Stimulated activated naive CD8-positive, alpha-beta T cell treated with anti-CD3 and anti-CD28 coated beads, Interleukin-15, amount 100 ng/mL, for 72 hours (primary cell): Measurements from ENCODE around the gene PRM2.

Source experiments
- ATAC-seq: fragments of 150-1000 bp; cut with Tn5 transposase; 2 replicates; pipeline ENCODE4 v1.10.0; 2021; ENCODE audit warnings: mild to moderate bottlenecking, moderate library complexity
- DNase-seq, 2 donors: peaks; one replicate each; pipeline ENCODE4 v3.0.0; 2021 to 2022
- H3K27ac Mint-ChIP-seq, 2 donors: one replicate each; pipeline ENCODE4 v1.8.0; 2022; ENCODE audit warnings: mild to moderate bottlenecking in 2 of 2, mixed read lengths in 2 of 2, moderate library complexity in 2 of 2
- H3K27me3 Mint-ChIP-seq: one replicate; pipeline ENCODE4 v1.8.0; 2022; ENCODE audit warnings: mixed read lengths
- H3K4me1 Mint-ChIP-seq: one replicate; pipeline ENCODE4 v1.8.0; 2022; ENCODE audit warnings: mild to moderate bottlenecking, mixed read lengths
- H3K4me3 Mint-ChIP-seq, 2 donors: one replicate each; pipeline ENCODE4 v1.8.0; 2022; ENCODE audit warnings: mild to moderate bottlenecking in 2 of 2, mixed read lengths in 2 of 2, moderate library complexity in 1 of 2
- H3K9me3 Mint-ChIP-seq, 2 donors: one replicate each; pipeline ENCODE4 v1.8.0; 2022; ENCODE audit warnings: mixed read lengths in 2 of 2

PRM2 gene

DNA sequence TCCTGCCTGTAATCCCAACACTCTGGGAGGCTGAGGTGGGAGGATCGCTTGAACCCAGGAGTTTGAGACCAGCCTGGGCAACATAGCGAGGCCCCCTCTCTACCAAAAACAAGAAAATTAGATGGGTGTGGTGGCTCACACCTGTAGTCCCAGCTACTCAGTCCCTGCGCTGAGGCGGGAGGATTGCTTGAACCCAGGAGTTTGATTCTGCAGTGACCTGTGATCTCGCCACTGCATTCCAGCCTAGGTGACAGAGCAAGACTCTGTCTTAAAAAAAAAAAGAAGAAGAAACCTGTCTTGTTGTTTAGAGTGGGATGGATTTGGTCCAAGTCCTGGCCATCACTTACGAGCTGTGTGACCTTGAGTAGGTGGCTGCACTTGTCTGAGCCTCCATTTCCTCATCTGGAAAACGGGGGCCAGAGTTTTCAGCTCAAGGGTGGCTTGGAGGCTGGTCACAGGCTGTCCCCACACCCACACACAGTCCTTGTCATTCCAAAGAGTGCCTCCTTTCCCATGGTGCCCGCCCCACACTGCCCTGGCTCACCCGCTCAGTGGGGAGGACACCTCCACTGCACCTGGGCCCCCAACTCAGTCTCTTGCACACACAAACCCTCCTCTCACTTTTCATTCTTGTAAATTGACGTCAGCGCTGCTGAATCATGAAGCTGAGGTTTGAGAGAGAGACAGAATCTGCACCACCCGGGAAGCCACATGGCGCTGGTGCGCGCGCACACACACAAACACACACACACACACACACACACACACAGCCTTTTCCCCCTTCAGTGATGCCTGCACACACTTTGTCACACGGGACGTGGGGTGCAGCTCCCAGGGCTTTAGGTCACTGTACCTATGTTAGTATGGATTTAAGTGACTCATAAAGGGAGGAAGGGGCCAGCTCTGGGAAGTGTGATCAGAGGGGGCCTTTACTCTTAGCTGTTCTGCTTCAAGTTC is 24.5 kb downstream of the PRM2 start:
- no peaks in the 10 kb centered on the region for H3K9me3 Mint-ChIP-seq
- H3K4me1 Mint-ChIP-seq, result peaks cover 62% of the 10 kb centered on the region
- no peaks in the 10 kb centered on the region for H3K27me3 Mint-ChIP-seq
- H3K4me3 Mint-ChIP-seq, result peak overlapping the region; percentile 92 to 99
- DNase-seq, result peak; percentile 71 to 88
- peak overlapping the region; percentile 92 to 99 for H3K27ac Mint-ChIP-seq
- ATAC-seq, result peak; percentile 41

DNA sequence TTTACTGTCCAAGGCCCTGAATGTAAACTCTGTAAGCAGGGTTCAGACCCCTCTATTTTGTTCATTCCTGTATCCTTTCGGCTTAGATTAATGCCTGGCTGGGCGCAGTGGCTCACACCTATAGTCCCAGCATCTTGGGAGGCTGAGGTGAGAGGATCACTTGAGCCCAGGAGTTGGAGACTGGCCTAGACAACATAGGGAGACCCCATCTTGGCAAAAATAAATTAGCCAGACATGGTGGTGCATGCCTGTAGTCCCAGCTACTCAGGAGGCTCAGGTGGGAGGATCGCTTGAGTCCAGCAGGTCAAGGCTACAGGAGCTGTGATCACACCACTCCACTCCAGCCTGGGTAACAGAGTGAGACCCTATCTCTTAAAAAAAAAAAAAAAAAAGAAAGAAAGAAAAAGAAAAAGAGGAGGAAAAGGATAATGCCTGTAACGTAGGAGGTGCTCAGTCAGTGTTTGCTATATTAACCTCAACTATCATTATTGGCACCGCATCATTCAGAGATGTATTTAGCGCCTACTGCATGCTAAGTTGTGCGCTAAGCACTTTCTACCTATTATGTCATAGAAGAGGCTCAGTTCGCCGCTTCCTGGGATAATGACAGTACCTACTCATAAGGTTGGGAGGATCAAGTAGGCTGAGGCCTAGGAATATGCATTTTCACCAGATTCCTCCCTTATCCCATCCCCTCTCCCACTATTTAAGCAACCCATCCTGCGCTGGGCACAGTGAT is 25.3 kb downstream of the PRM2 start:
- Mint-ChIP-seq H3K4me3 (peak overlapping the region; percentile 92 to 99), H3K27me3 (no peaks in the 10 kb centered on the region), H3K9me3 (no peaks in the 10 kb centered on the region), H3K4me1 (peaks cover 68% of the 10 kb centered on the region), H3K27ac (peak overlapping the region in 1 of 2 donors; percentile 99)
- no peak for DNase-seq
- no peak for ATAC-seq

DNA sequence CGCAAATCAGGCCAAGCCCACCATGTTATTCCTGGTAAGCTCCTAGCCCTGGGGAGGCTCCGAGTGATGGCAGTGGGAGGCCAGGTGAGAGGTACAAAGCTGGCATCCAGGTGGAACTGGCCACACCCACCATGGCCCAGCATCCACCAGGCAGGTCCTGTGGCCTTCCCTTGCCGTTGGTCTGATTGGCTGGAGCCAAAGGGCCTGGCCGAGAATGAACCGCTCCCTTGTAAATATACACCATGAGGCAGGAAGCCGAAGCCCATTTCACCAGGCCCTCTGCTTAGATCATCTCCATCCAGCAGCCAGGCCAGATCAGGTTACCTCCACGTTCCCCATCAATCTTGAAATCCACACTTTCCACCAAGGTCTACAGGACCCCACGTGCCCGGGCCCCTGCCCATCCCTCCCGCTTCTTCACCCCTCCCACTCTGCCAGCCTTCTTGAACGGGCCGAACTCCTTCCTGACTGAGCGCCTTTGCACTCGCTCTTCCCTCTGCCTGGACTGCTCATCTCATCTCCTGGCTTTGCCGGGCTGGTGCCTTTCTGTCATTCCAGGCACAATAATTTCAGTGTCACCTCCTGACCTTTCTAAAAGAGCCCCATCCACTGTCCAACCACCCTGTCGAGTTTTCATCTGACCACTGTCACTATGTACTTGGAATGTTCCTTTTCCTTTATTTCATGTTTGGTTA is 26.0 kb downstream of the PRM2 start:
- no peak for ATAC-seq
- peaks cover 76% of the 10 kb centered on the region for H3K4me1 Mint-ChIP-seq

DNA sequence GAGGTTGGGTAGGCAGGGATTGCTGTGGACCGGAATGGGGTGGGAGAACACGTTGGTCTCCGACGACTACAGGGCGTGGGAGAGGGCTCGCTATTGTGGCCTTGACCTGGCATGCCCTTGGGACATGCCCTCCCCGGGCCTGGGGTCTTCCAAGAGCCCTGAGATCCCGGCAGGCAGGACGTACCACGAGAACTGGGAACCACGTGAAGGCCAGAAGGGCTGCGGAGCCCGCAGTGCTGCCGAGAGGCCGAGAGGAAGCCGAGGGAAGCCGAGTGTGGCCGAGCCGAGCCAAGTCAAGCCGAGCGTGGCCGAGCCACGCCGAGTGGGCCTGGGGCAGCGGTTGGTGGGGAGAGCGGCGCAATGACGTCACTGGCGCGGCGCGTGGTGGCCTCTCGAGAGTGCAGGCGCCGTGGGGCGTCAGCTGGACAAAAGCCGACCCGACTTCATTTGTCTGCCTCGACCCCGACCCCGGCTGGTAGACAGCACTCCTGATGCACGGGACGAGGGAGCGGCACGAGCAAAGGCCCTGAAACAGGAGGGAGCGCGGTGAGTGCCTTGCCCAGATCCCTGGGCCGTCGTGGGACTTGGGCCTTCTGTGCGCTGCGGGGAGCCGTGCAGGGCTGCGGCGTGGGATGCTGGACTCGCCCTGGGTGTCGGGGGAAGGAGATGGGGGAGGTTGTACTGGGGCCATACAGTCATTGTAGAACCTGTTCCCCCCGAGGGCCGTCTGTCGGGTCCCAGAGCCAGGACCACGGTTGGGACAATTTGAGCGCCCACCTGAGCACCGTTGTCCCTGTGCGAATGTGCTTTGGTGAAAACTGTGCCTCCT is 26.8 kb downstream of the PRM2 start:
- ATAC-seq (no peak), DNase-seq (peak in 1 of 2 donors; percentile 36)
- Mint-ChIP-seq H3K4me3 (no peak overlapping the region), H3K4me1 (peaks cover 79% of the 10 kb centered on the region), H3K9me3 (no peaks in the 10 kb centered on the region), H3K27ac (peak overlapping the region in 1 of 2 donors; percentile 55), H3K27me3 (no peaks in the 10 kb centered on the region)

More for the DNA sequence above, 26.0 kb downstream of the PRM2 start:
- no peaks in the 10 kb centered on the region for H3K27me3 Mint-ChIP-seq
- no peaks in the 10 kb centered on the region for H3K9me3 Mint-ChIP-seq
- peak in 1 of 2 donors; percentile 30 for DNase-seq
- H3K27ac Mint-ChIP-seq, result peak overlapping the region in 1 of 2 donors; percentile 20
- H3K4me3 Mint-ChIP-seq, result no peak overlapping the region

DNA sequence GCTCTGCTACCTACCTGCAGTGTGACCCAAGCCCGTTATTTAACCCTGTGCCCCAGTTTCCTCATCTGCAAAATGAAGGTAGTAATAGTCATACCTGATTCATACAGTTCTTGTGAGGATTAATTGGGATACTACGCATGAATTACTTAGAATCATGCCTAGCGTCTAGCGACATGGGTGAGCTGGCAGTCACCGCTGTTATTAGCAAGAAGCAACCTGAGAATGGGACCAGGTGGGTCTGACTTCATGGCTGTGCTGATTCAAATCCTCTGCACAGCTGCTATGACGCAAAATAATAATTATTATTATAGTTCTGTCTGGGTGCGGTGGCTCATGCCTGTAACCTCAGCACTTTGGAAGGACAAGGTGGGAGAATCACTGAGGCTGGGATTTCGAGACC is 28.1 kb downstream of the PRM2 start:
- no peaks in the 10 kb centered on the region for H3K9me3 Mint-ChIP-seq
- DNase-seq (no peak), ATAC-seq (no peak)
- peaks cover 74% of the 10 kb centered on the region for H3K4me1 Mint-ChIP-seq
- H3K27ac Mint-ChIP-seq, result no peak overlapping the region
- no peak overlapping the region for H3K4me3 Mint-ChIP-seq
- H3K27me3 Mint-ChIP-seq, result no peaks in the 10 kb centered on the region

DNA sequence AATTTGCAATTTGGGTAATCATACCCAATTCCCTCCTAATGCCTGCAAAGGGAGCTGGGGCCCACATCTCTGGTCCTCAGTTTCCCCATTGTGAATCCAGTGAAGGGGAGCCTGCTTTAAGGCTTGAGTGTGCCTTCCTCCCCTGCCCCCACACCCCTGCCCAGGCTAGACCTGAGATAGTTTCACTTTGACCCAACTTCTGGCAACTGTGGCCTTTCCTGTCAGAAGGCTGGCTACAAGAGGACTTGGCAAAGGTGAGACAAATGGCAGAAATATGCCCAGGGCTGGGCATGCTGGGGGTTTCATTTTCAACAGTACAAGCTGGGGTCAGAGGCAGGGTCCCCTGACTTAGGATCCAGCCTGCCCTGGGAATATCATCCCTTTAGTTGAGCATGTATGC is 30.3 kb downstream of the PRM2 start:
- DNase-seq (peak in 1 of 2 donors; percentile 58), ATAC-seq (peak; percentile 67)
- no peak overlapping the region for H3K4me3 Mint-ChIP-seq
- H3K4me1 Mint-ChIP-seq, result peaks cover 54% of the 10 kb centered on the region
- no peaks in the 10 kb centered on the region for H3K9me3 Mint-ChIP-seq
- no peaks in the 10 kb centered on the region for H3K27me3 Mint-ChIP-seq
- H3K27ac Mint-ChIP-seq, result no peak overlapping the region

DNA sequence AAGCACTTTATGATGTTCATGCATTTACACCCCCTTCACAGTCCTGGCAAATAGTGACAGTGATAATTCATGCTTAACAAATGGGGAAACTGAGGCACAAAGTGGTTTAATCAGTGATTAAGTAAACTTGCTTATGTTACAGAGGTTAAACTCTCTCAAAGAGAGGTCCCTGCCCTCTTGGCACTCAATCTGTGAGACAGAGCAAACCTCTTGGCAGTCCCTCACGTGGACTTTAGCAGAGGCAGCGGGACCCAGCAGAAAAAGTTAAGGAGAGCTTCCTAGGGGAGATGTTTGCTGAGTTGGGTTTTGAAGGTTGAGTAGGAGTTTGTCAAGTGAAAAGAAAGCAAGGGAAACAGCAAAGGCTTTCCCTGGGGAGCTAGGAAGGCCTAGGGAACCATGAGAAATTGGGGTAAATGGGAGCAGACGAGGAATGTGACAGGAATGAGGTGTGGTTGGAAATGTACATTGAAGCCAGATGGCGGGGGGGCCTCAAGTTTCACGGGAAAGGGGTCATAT is 31.0 kb downstream of the PRM2 start:
- Mint-ChIP-seq H3K9me3 (no peaks in the 10 kb centered on the region), H3K4me3 (no peak overlapping the region), H3K4me1 (peaks cover 47% of the 10 kb centered on the region), H3K27me3 (no peaks in the 10 kb centered on the region), H3K27ac (peak overlapping the region in 1 of 2 donors; percentile 1)
- DNase-seq, result no peak
- ATAC-seq, result no peak

DNA sequence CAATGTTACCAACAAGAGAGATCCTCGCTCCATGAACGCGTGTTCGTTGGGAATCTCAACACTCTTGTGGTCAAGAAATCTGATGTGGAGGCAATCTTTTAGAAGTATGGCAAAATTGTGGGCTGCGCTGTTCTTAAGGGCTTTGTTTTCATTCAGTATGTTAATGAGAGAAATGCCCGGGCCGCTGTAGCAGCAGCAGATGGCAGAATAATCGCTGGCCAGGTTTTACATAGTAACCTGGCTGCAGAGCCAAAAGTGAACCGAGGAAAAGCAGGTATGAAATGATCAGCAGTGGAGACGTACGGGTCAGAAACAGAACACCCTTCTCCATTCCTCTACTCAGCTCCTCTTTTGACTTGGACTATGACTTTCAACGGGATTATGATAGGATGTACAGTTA is 33.6 kb downstream of the PRM2 start:
- peaks cover 33% of the 10 kb centered on the region for H3K4me1 Mint-ChIP-seq
- H3K27ac Mint-ChIP-seq, result no peak overlapping the region
- no peak overlapping the region for H3K4me3 Mint-ChIP-seq
- H3K27me3 Mint-ChIP-seq, result no peaks in the 10 kb centered on the region
- DNase-seq (no peak), ATAC-seq (no peak)
- H3K9me3 Mint-ChIP-seq, result no peaks in the 10 kb centered on the region

DNA sequence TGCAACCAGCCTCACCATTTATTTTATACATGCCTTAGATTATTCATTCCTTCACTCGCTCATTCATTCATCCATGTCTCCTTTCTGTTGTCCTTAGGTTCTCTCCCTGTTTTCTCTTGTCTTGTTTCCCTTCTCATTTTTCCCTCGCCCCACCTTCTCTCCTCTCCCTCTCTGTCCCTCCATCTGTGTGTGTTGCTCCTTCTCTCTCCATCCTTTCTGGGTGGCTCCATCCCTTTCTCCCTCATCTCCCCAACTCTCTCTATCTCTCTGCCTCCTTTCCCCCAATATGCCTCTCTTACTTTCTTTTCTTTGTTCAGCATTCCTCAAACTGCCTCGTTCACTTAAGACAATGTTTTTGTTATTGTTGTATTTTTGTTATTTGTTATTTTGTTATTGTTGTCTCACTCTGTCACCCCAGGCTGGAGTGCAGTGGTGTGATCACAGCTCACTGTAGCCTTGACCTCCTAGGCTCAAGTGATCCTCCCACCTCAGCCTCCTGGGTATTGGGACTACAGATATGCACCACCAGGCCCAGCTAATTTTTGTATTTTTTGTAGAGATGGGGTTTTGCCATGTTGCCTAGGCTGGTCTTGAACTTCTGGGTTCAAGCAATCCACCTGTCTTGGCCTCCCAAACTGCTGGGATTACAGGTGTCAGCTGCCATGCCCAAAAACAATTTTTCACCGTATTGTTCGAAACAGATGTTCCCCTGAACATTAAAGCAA is 34.6 kb downstream of the PRM2 start:
- DNase-seq (no peak), ATAC-seq (no peak)
- Mint-ChIP-seq H3K9me3 (no peaks in the 10 kb centered on the region), H3K4me3 (no peak overlapping the region), H3K4me1 (peaks cover 30% of the 10 kb centered on the region), H3K27me3 (no peaks in the 10 kb centered on the region), H3K27ac (no peak overlapping the region)

DNA sequence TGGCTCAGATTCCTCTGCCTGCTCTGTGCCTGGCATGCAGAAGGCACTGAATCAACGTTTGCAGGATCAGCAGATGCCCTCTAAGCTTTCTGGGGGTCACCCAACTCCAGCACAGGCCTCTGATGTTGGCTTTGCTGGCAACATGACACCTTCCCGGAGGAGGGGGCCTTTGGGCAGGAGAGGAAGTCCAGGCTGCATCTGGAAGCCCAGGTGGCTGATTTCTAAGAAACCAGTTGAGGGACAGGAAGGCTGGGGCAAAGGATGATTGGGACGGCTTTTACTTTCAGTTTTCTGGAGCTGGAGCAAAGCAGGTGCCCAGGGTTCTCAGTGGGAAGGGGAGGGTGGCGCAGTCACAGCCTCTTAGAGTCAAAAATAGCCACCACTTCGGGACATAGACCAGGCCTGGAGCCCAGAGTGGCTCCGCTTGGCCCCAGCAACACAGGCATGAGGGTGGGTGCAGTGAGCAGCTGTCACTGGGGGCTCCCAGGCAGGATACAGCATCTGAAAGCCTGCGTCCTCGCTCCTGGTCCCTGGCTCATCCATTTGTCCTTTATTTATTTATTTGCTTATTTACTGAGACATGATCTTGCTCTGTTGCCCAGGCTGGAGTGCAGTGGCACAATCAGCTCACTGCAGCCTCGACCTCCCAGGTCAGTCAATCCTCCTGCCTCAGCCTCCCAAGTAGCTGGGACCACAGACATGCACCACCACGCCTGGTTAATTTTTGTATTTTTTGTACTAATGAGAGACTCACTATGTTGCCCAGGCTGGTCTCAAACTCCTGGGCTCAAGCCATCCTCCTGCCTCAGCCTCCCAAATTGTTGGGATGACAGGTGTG is 35.4 kb downstream of the PRM2 start:
- H3K9me3 Mint-ChIP-seq, result no peaks in the 10 kb centered on the region
- H3K4me1 Mint-ChIP-seq, result peaks cover 25% of the 10 kb centered on the region
- ATAC-seq (peak; percentile 22), DNase-seq (no peak)
- H3K27ac Mint-ChIP-seq, result peak overlapping the region in 1 of 2 donors; percentile 60
- no peaks in the 10 kb centered on the region for H3K27me3 Mint-ChIP-seq
- H3K4me3 Mint-ChIP-seq, result peak overlapping the region in 1 of 2 donors; percentile 49

DNA sequence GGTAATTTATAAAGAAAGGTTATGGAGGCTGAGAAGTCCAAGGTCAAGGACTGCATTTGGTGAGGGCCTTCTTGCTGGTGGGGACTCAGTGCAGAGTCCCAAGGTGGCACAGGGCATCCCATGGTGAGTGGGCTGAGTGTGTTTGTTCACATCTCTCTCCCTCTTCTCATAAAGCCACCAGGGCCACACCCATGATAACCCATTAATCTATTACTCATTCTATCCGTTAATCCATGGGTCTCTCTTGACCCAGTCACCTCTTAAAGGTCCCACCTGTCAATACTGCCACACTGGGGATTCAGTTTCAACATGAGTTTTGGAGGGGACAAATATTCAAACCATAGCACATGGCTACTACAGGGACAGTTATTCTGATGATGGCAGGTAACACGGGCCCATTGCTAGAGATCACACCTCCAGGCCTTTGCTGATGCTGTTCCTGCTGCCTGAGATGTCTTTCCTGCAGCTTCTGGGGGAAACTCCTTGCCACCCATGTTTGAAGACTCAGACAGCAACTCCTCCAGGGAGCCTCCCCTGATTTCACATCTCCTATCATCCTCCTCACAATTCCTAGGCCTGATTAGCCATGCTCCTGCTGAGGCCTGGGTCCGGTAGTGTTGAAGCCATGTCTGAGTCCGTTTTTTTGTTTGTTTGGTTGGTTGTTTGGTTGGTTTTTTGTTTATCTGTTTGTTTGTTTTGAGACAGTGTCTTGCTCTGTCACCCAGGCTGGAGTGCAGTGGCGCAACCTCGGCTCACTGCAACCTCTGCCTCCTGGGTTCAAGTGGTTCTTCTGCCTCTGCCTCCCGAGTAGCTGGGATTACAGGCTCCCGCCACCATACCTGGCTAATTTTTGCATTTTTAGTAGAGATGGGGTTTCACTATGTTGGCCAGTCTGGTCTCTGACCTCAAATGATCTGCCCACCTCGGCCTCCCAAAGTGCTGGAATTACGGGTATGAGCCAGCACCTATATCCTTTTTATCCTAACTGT is 36.3 kb downstream of the PRM2 start:
- H3K4me1 Mint-ChIP-seq, result peaks cover 24% of the 10 kb centered on the region
- no peaks in the 10 kb centered on the region for H3K9me3 Mint-ChIP-seq
- peak; percentile 62 for ATAC-seq
- peak overlapping the region; percentile 35 to 80 for H3K27ac Mint-ChIP-seq
- H3K4me3 Mint-ChIP-seq, result peak overlapping the region in 1 of 2 donors; percentile 49
- H3K27me3 Mint-ChIP-seq, result no peaks in the 10 kb centered on the region
- DNase-seq, result no peak

DNA sequence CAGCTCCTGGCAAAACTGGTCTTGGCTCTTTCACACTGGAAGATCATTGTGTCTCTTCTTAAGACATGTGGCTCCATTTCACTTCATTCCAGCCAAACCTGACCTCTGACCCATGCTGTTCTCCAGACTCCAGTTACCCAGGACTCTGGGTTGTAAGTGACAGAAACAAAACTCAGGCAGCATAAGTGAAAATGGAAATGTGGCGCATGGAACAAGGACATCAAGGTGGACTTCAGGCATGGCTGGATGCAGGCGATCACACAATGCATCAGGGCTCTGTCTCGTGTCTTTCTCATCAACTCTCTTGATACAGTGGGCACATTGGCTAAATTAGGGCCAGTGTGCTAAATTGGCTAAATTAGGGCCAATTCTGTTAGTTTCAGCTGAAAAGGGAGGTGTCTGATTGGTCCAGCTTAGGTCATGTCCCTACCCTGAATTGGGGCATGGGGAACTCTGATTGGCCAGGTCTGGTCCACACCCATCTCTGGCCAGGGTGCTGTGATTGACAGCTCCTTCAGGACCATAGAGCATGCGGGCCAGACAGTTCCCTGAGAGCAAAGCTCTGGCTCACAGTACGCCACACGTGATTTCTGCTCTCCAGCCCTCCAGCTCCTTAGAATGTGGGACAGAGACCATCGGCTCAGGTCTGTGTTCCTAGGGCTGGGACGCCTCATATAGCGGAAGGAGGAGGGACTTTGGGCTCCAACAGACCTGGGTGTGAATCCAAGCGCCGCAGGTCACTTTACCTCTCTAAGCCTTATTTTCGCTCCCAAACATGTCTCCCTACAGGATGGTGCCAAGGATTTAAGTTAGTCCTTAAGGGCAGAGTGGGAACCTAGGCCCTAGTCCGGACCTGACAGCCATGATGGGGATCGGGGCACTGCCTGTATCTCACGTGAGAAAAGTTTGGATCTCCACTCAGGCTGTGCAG is 37.7 kb downstream of the PRM2 start:
- Mint-ChIP-seq H3K27ac (no peak overlapping the region), H3K9me3 (no peaks in the 10 kb centered on the region), H3K27me3 (no peaks in the 10 kb centered on the region), H3K4me1 (peaks cover 38% of the 10 kb centered on the region), H3K4me3 (no peak overlapping the region)
- ATAC-seq (no peak), DNase-seq (no peak)
